SU-DHL-6 (cell line): ENCODE data around the gene CYTH4.

ENCODE experiments used
- EZH2phosphoT487 ChIP-seq: fragments of 200-600 bp; sonication (generic), shearing (Covaris generic); conservative IDR thresholded peaks from 2 replicates; pipeline ENCODE4 v1.6.1; 2018; ENCODE audit warnings: mild to moderate bottlenecking, antibody characterized with exemption, low read length, moderate library complexity, mixed read lengths
- TF ChIP-seq, protein P1 (sequence below): fragments of 200-600 bp; sonication (generic); IDR thresholded peaks from one replicate; pipeline ENCODE4 v1.5.1; 2017; ENCODE audit warnings: antibody characterized with exemption, mild to moderate bottlenecking, low read length, moderate library complexity; ENCODE audit not compliant: insufficient read depth, poor library complexity, severe bottlenecking

- TF ChIP-seq, protein P1, sequence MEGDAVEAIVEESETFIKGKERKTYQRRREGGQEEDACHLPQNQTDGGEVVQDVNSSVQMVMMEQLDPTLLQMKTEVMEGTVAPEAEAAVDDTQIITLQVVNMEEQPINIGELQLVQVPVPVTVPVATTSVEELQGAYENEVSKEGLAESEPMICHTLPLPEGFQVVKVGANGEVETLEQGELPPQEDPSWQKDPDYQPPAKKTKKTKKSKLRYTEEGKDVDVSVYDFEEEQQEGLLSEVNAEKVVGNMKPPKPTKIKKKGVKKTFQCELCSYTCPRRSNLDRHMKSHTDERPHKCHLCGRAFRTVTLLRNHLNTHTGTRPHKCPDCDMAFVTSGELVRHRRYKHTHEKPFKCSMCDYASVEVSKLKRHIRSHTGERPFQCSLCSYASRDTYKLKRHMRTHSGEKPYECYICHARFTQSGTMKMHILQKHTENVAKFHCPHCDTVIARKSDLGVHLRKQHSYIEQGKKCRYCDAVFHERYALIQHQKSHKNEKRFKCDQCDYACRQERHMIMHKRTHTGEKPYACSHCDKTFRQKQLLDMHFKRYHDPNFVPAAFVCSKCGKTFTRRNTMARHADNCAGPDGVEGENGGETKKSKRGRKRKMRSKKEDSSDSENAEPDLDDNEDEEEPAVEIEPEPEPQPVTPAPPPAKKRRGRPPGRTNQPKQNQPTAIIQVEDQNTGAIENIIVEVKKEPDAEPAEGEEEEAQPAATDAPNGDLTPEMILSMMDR: no peak
- TF ChIP-seq EZH2phosphoT487: no peak
Measured at GRCh38 chr22:37352481-37352880, 70.2 kb downstream of the CYTH4 start.
